ENCODE data around the gene ZNF470.

ZNF470 gene

GRCh38 chr19:56594783-56595547 lies 27.7 kb downstream of the ZNF470 start, which contains the start of gene ZNF71 (continued):
- peak; percentile 48; the same call in 1 of the 2 replicates for TF ChIP-seq PATZ1 (tag by site-specific recombination; IDR thresholded peaks at IDR 0.05)
- no peak for TF ChIP-seq ZNF837 (tag by site-specific recombination; IDR thresholded peaks at IDR 0.05)
- no peak for TF ChIP-seq ZNF777 (tag by site-specific recombination; IDR thresholded peaks at IDR 0.05; ENCODE audit: borderline replicate concordance)
- TF ChIP-seq SP7 (tag by site-specific recombination; IDR thresholded peaks at IDR 0.05), result no peak; the same call in 1 of the 2 replicates
- no peak for TF ChIP-seq ZNF248 (tag by site-specific recombination; IDR thresholded peaks at IDR 0.05)
- no peak for TF ChIP-seq ZNF350 (tag by site-specific recombination; IDR thresholded peaks at IDR 0.05)
- TF ChIP-seq ZBTB44 (tag by site-specific recombination; IDR thresholded peaks at IDR 0.05), result no peak
- no peak for TF ChIP-seq ZNF654 (tag by site-specific recombination; IDR thresholded peaks at IDR 0.05; ENCODE audit: low read depth)
- TF ChIP-seq ZNF302 (tag by site-specific recombination; IDR thresholded peaks at IDR 0.05; ENCODE audit: low read depth), result 0 out of 2 replicates have a peak, but pooled peaks have one; percentile 25
- no peak for TF ChIP-seq ZNF830 (tag by site-specific recombination; IDR thresholded peaks at IDR 0.05; ENCODE audit: low read depth)
- TF ChIP-seq PRDM4 (tag by site-specific recombination; IDR thresholded peaks at IDR 0.05), result no peak
- peak; percentile 78 for TF ChIP-seq PRDM10 (tag by site-specific recombination; IDR thresholded peaks at IDR 0.05)
- TF ChIP-seq, protein P1, sequence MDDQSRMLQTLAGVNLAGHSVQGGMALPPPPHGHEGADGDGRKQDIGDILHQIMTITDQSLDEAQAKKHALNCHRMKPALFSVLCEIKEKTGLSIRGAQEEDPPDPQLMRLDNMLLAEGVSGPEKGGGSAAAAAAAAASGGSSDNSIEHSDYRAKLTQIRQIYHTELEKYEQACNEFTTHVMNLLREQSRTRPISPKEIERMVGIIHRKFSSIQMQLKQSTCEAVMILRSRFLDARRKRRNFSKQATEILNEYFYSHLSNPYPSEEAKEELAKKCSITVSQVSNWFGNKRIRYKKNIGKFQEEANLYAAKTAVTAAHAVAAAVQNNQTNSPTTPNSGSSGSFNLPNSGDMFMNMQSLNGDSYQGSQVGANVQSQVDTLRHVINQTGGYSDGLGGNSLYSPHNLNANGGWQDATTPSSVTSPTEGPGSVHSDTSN (CRISPR knock-in tag; IDR thresholded peaks at IDR 0.05), result peak; percentile 95
- TF ChIP-seq ZEB2 (tag by site-specific recombination; IDR thresholded peaks at IDR 0.05), result no peak
- peak; percentile 81 for TF ChIP-seq ZNF600 (tag by site-specific recombination; IDR thresholded peaks at IDR 0.05)
- TF ChIP-seq ZNF324 (tag by site-specific recombination; IDR thresholded peaks at IDR 0.05), result 0 out of 2 replicates have a peak, but pooled peaks have one; percentile 54
- TF ChIP-seq ZNF518A (tag by site-specific recombination; conservative IDR thresholded peaks at IDR 0.05; ENCODE audit: low read depth), result 0 out of 2 replicates have a peak, but pooled peaks have one; percentile 28
- TF ChIP-seq ZBTB21 (tag by site-specific recombination; IDR thresholded peaks at IDR 0.05), result peak; percentile 43; the same call in 1 of the 2 replicates
- peak; percentile 21; the same call in 1 of the 2 replicates for TF ChIP-seq WT1 (tag by site-specific recombination; IDR thresholded peaks at IDR 0.05)
- TF ChIP-seq HOXA7 (CRISPR knock-in tag; IDR thresholded peaks at IDR 0.05; ENCODE audit: borderline replicate concordance), result no peak

Data from HEK293 (cell line).